ENCODE data around the gene SARDH. TPM values are rescaled to one million over a fixed set of nuclear protein-coding genes. Genes with fewer than 3 reads are reported as not detected.
"Not testable (repeated sequence)": the region's sequence is repeated elsewhere in the genome, so short reads cannot be mapped to it uniquely, and the experiment has no call there.

SARDH gene
- total and polyA plus RNA-seq, 12 donors = 0.81 to 9.6 (median 3.0) TPM

GRCh38 chr9:133679056-133679455, 59.1 kb downstream of the SARDH start:
- Histone ChIP-seq H3K4me3 (no peak overlapping the region), H3K4me1 (replicated peaks in 1 of 2) (peaks cover 0 to 21% of the 10 kb centered on the region in 2 donors), H3K36me3 (replicated peaks in 1 of 2) (no peaks in the 10 kb centered on the region), H3K27me3 (no peaks in the 10 kb centered on the region), H3K9me3 (replicated peaks in 1 of 3) (no peaks in the 10 kb centered on the region), H3K27ac (peak overlapping the region in 3 of 5 donors; percentile 44 to 80 (median 62))
- WGBS, 4 donors = 67 to 76% (median 70%) methylated on average over 13 to 15 of the region's 15 CpGs
- no peak for DNase-seq
- intact Hi-C loops (cut with DNase I) = no loop called here
- TF ChIP-seq, protein P1, sequence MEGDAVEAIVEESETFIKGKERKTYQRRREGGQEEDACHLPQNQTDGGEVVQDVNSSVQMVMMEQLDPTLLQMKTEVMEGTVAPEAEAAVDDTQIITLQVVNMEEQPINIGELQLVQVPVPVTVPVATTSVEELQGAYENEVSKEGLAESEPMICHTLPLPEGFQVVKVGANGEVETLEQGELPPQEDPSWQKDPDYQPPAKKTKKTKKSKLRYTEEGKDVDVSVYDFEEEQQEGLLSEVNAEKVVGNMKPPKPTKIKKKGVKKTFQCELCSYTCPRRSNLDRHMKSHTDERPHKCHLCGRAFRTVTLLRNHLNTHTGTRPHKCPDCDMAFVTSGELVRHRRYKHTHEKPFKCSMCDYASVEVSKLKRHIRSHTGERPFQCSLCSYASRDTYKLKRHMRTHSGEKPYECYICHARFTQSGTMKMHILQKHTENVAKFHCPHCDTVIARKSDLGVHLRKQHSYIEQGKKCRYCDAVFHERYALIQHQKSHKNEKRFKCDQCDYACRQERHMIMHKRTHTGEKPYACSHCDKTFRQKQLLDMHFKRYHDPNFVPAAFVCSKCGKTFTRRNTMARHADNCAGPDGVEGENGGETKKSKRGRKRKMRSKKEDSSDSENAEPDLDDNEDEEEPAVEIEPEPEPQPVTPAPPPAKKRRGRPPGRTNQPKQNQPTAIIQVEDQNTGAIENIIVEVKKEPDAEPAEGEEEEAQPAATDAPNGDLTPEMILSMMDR (IDR thresholded peaks at IDR 0.05) = no peak
- TF ChIP-seq POLR2A (IDR thresholded peaks at IDR 0.05) = no peak

GRCh38 chr9:133677126-133678010, 60.8 kb downstream of the SARDH start:
- peaks cover 0 to 8% of the 10 kb centered on the region in 2 donors for H3K4me1 ChIP-seq (replicated peaks in 1 of 2)
- no peaks in the 10 kb centered on the region for H3K36me3 ChIP-seq (replicated peaks in 1 of 2)
- DNase-seq = no peak
- peak overlapping the region in 2 of 5 donors; percentile 26 to 88 for H3K27ac ChIP-seq
- WGBS, 4 donors = 86 to 93% (median 91%) methylated on average over 10 to 17 of the region's 17 CpGs
- H3K4me3 ChIP-seq = no peak overlapping the region
- no peaks in the 10 kb centered on the region for H3K9me3 ChIP-seq (replicated peaks in 1 of 3)
- intact Hi-C loops (cut with DNase I) = no loop called here
- no peaks in the 10 kb centered on the region for H3K27me3 ChIP-seq
- TF ChIP-seq, protein P1 (IDR thresholded peaks at IDR 0.05) = no peak
- TF ChIP-seq POLR2A (IDR thresholded peaks at IDR 0.05) = no peak

DNA sequence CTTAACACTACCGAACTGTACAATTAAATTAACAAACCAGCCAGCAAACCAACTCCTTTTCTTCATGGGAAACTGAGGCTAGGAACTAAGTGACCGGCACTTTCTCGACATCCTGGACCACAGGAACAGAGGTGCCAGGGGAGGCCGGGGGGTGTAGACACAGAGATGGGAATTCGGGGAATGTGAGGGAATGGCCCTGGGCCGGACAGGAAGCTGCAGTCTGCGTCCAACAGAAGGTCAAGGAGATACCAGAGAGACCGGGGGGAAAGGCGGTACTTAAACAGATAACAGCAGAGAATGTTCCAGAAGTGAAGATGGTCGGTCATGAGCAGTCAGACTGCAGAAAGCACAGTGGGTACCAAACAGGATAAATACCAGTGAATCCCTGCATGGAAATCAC, 61.7 kb downstream of the SARDH start:
- peaks cover 0 to 8% of the 10 kb centered on the region in 2 donors for H3K4me1 ChIP-seq (replicated peaks in 1 of 2)
- no peaks in the 10 kb centered on the region for H3K27me3 ChIP-seq
- TF ChIP-seq, protein P1 (IDR thresholded peaks at IDR 0.05) = no peak
- TF ChIP-seq POLR2A (IDR thresholded peaks at IDR 0.05) = no peak
- H3K36me3 ChIP-seq (replicated peaks in 1 of 2) = no peaks in the 10 kb centered on the region
- peak overlapping the region in 2 of 5 donors; percentile 26 to 88 for H3K27ac ChIP-seq
- intact Hi-C loops (cut with DNase I) = no loop called here
- DNase-seq = peak in 6 of 7 donors; percentile 28 to 77 (median 47)
- WGBS, 4 donors = 36 to 52% (median 47%) methylated on average over 10 of the region's 10 CpGs
- no peak overlapping the region for H3K4me3 ChIP-seq
- no peaks in the 10 kb centered on the region for H3K9me3 ChIP-seq (replicated peaks in 1 of 3)

DNA sequence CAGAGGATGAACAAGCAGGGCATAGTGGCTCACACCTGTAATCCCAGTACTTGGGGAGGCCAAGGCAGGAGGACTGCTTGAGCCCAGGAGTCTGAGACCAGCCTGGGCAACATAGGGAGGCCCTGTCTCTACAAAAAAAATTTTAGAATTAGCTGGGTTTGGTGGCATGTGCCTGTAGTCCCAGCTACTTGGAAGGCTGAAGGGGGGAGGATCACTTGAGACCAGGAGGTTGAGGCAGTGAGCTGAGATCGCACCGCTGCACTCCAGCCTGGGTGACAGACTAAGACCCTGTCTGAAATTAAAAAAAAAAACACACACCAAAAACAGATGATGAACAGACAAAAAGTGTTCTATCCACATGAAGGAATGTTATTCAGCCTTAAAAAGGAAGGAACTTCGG, 62.4 kb downstream of the SARDH start:
- H3K36me3 ChIP-seq (replicated peaks in 1 of 2); H3K27me3 ChIP-seq; H3K9me3 ChIP-seq (replicated peaks in 1 of 3); DNase-seq; intact Hi-C loops (cut with DNase I); H3K4me3 ChIP-seq; H3K4me1 ChIP-seq (replicated peaks in 1 of 2): not testable (repeated sequence)
- H3K27ac ChIP-seq = peak overlapping the region in 2 of 5 donors; percentile 17 to 88
- 91 to 98% (median 94%) methylated on average over 3 of the region's 3 CpGs for WGBS, 4 donors
